Fibroblast of lung (primary cell): ENCODE measurements around the gene SEPTIN5. TPM values are rescaled to one million over a fixed set of nuclear protein-coding genes. Genes with fewer than 3 reads are reported as not detected.
A peak's percentile ranks its signal among the peaks of the same experiment; 100 is the strongest.

Source experiments
- DNase-seq, 2 donors: peaks; one replicate each; pipeline versions ENCODE4 v3.0.0 to v3.0.0-alpha.2; 2010; ENCODE audit warnings: low read depth in 2 of 2
- H2AFZ ChIP-seq: 2 replicates; pipeline ENCODE4 v1.5.1; 2012; ENCODE audit warnings: low read length, control low read depth, inconsistent platforms
- H3K27ac ChIP-seq: 2 replicates; pipeline ENCODE4 v1.5.1; 2011; ENCODE audit warnings: low read length, control low read depth; ENCODE audit not compliant: insufficient read depth
- H3K27me3 ChIP-seq: 2 replicates; pipeline ENCODE4 v1.5.1; 2011; ENCODE audit warnings: mild to moderate bottlenecking, low read length; ENCODE audit not compliant: control insufficient read depth, insufficient read depth
- H3K36me3 ChIP-seq: 2 replicates; pipeline ENCODE4 v1.5.1; 2011; ENCODE audit warnings: low read length; ENCODE audit not compliant: control insufficient read depth, insufficient read depth
- H3K4me1 ChIP-seq: 2 replicates; pipeline ENCODE4 v1.5.1; 2011; ENCODE audit warnings: low read length; ENCODE audit not compliant: control insufficient read depth, insufficient read depth; ENCODE audit errors: extremely low read depth
- H3K4me2 ChIP-seq: 2 replicates; pipeline ENCODE4 v1.5.1; 2011; ENCODE audit warnings: low read length, control low read depth; ENCODE audit not compliant: insufficient read depth; ENCODE audit errors: extremely low read depth
- H3K4me3 ChIP-seq, 4 experiments: fragments of 200-600 bp in 1 of 4; sonication (generic) in 1 of 4; replicated peaks in 1 of 4; 2 replicates each; pipeline ENCODE4 v1.5.1; 2011 to 2016; ENCODE audit warnings: low read length in 4 of 4, low read depth in 3 of 4, mild to moderate bottlenecking in 3 of 4, control low read depth in 2 of 4, inconsistent platforms in 1 of 4, mixed read lengths in 1 of 4; ENCODE audit not compliant: insufficient read depth in 1 of 4; ENCODE audit errors: control extremely low read depth in 1 of 4
- H3K79me2 ChIP-seq: 2 replicates; pipeline ENCODE4 v1.5.1; 2012; ENCODE audit warnings: mild to moderate bottlenecking, low read length, inconsistent platforms; ENCODE audit not compliant: control insufficient read depth, insufficient read depth
- H3K9ac ChIP-seq: 2 replicates; pipeline ENCODE4 v1.5.1; 2011; ENCODE audit warnings: mild to moderate bottlenecking, low read length, control low read depth; ENCODE audit not compliant: insufficient read depth
- H3K9me3 ChIP-seq: 2 replicates; pipeline ENCODE4 v1.5.1; 2012; ENCODE audit warnings: low read depth, low read length; ENCODE audit not compliant: control insufficient read depth, insufficient read depth
- H4K20me1 ChIP-seq: 2 replicates; pipeline ENCODE4 v1.5.1; 2011; ENCODE audit warnings: low read length; ENCODE audit not compliant: control insufficient read depth, insufficient read depth; ENCODE audit errors: extremely low read depth
- CTCF ChIP-seq, 2 donors: IDR thresholded peaks in 1 of 2; conservative IDR thresholded peaks in 1 of 2; 1 replicate in 1 of 2; 2 replicates in 1 of 2; pipeline ENCODE4 v1.5.1; 2011 to 2012; ENCODE audit warnings: low read length in 2 of 2, control low read depth in 1 of 2, inconsistent platforms in 1 of 2, low read depth in 1 of 2, mild to moderate bottlenecking in 1 of 2
- EZH2 ChIP-seq: IDR thresholded peaks from 2 replicates; pipeline ENCODE4 v1.5.1; 2012; ENCODE audit warnings: low read length, control low read depth, mild to moderate bottlenecking; ENCODE audit errors: missing control alignments
- polyA plus RNA-seq, 2 donors: library from polyadenylated mRNA; depleted of rRNA in 1 of 2; stranded (reverse) in 1 of 2; unstranded in 1 of 2; fragments of >200 nt; gene quantifications; 2 replicates each; pipeline ENCODE4 v1.2.1, GENCODE V29; 2011 to 2012; ENCODE audit warnings: missing spikeins in 1 of 2
- total RNA-seq: library from RNA; depleted of rRNA; stranded (reverse); fragments of >200 nt; gene quantifications from 2 replicates; pipeline ENCODE4 v1.2.1, GENCODE V29; 2014

The SEPTIN5 gene
- total and polyA plus RNA-seq, 2 donors (not counting 1 experiment from before 2014, with no cell fraction given) = 14.5 to 25.8 TPM

GRCh38 chr22:19687561-19688300 is 26.6 kb upstream of the SEPTIN5 start:
- H3K4me1 ChIP-seq = no peaks in the 10 kb centered on the region
- no peaks in the 10 kb centered on the region for H3K36me3 ChIP-seq
- H3K4me3 ChIP-seq = no peak overlapping the region
- no peaks in the 10 kb centered on the region for H3K9me3 ChIP-seq
- H3K4me2 ChIP-seq = no peak overlapping the region
- TF ChIP-seq EZH2 = no peak
- TF ChIP-seq CTCF (conservative IDR thresholded peaks at IDR 0.05 in 1 of 2, IDR thresholded peaks at IDR 0.05 in 1 of 2; ENCODE audit: low read depth in 1 of 2, low read length in 2 of 2) = no peak
- no peaks in the 10 kb centered on the region for H3K79me2 ChIP-seq
- peaks cover 4% of the 10 kb centered on the region for H3K27me3 ChIP-seq
- H4K20me1 ChIP-seq = no peaks in the 10 kb centered on the region
- H3K9ac ChIP-seq = no peak overlapping the region
- H3K27ac ChIP-seq = no peak overlapping the region
- H2AFZ ChIP-seq = no peak overlapping the region
- no peak for DNase-seq

- no peak overlapping the region for H3K27ac ChIP-seq
- no peaks in the 10 kb centered on the region for H4K20me1 ChIP-seq
- no peak overlapping the region for H3K4me2 ChIP-seq
- no peak overlapping the region for H3K9ac ChIP-seq
- TF ChIP-seq EZH2 (no peak), CTCF (conservative IDR thresholded peaks at IDR 0.05 in 1 of 2, IDR thresholded peaks at IDR 0.05 in 1 of 2; ENCODE audit: low read depth in 1 of 2, low read length in 2 of 2) (no peak)
- H2AFZ ChIP-seq = no peak overlapping the region
- no peaks in the 10 kb centered on the region for H3K4me1 ChIP-seq
- H3K79me2 ChIP-seq = no peaks in the 10 kb centered on the region
- H3K4me3 ChIP-seq = no peak overlapping the region
- H3K9me3 ChIP-seq = no peaks in the 10 kb centered on the region
- DNase-seq = no peak
- H3K36me3 ChIP-seq = no peaks in the 10 kb centered on the region
- peaks cover 4% of the 10 kb centered on the region for H3K27me3 ChIP-seq
Measured at GRCh38 chr22:19688301-19689290, 25.7 kb upstream of the SEPTIN5 start.

- no peak overlapping the region for H2AFZ ChIP-seq
- TF ChIP-seq EZH2 (no peak), CTCF (conservative IDR thresholded peaks at IDR 0.05 in 1 of 2, IDR thresholded peaks at IDR 0.05 in 1 of 2; ENCODE audit: low read depth in 1 of 2, low read length in 2 of 2) (no peak)
- peak in 1 of 2 donors; percentile 32 for DNase-seq
Measured at GRCh38 chr22:19689408-19689807, 24.9 kb upstream of the SEPTIN5 start.

More at GRCh38 chr22:19689408-19689807, 24.9 kb upstream of the SEPTIN5 start:
- no peak overlapping the region for H3K27ac ChIP-seq
- H3K9ac ChIP-seq = no peak overlapping the region
- H4K20me1 ChIP-seq = no peaks in the 10 kb centered on the region
- no peaks in the 10 kb centered on the region for H3K9me3 ChIP-seq
- no peak overlapping the region for H3K4me2 ChIP-seq
- H3K79me2 ChIP-seq = no peaks in the 10 kb centered on the region
- peaks cover 4% of the 10 kb centered on the region for H3K27me3 ChIP-seq
- no peak overlapping the region for H3K4me3 ChIP-seq
- no peaks in the 10 kb centered on the region for H3K4me1 ChIP-seq
- H3K36me3 ChIP-seq = no peaks in the 10 kb centered on the region
